Activated B cell treated with CpG ODN at 0.5 μM for 24 hours (primary cell): ENCODE results near the gene SLC6A11. TPM values are rescaled to one million over a fixed set of nuclear protein-coding genes. Genes with fewer than 3 reads are reported as not detected.

Experiments
- ATAC-seq: fragments of 200-7000 bp; cut with Tn5 transposase; one replicate; pipeline ENCODE4 v1.10.0; 2021; ENCODE audit warnings: low read depth, mild to moderate bottlenecking, moderate library complexity
- CTCF ChIA-PET: fragments of 350-600 bp; sonication (Branson Sonifier 250); formaldehyde crosslinking; loops from one replicate; lab custom pipeline; 2021; ENCODE audit warnings: antibody characterized with exemption; lab: Charles Lee
- POLR2A ChIA-PET: fragments of 350-600 bp; sonication (Branson Sonifier 250); formaldehyde crosslinking; loops from one replicate; lab custom pipeline; 2021; ENCODE audit warnings: antibody characterized with exemption; lab: Charles Lee
- DNase-seq: peaks from one replicate; pipeline ENCODE4 v3.0.0; 2022
- H3K27ac Mint-ChIP-seq: one replicate; pipeline ENCODE4 v1.8.0; 2020; ENCODE audit warnings: mixed read lengths
- H3K27me3 Mint-ChIP-seq: one replicate; pipeline ENCODE4 v1.8.0; 2021; ENCODE audit warnings: mixed read lengths
- H3K36me3 Mint-ChIP-seq: one replicate; pipeline ENCODE4 v1.8.0; 2021; ENCODE audit warnings: low read depth, mixed read lengths
- H3K4me1 Mint-ChIP-seq: one replicate; pipeline ENCODE4 v1.8.0; 2021; ENCODE audit warnings: mixed read lengths
- H3K4me3 Mint-ChIP-seq: one replicate; pipeline ENCODE4 v1.8.0; 2020; ENCODE audit warnings: mild to moderate bottlenecking, mixed read lengths
- H3K9me3 Mint-ChIP-seq: one replicate; pipeline ENCODE4 v1.8.0; 2020; ENCODE audit warnings: mixed read lengths
- CTCF ChIP-seq: fragments of 200-600 bp; IDR thresholded peaks from one replicate; pipeline ENCODE4 v1.8.0; 2022; ENCODE audit warnings: antibody characterized with exemption, mild to moderate bottlenecking
- intact Hi-C: fragments of 100-400 bp; cut with micrococcal nuclease; formaldehyde crosslinking; loops from one replicate; pipeline ENCODE4 v1.15.1; 2024
- total RNA-seq: library from RNA; stranded (reverse); gene quantifications from 2 replicates; pipeline ENCODE4 v1.2.3, GENCODE V29; 2022

Gene SLC6A11
- total RNA-seq, 1 donor from 2014 or later, result not detected

DNA sequence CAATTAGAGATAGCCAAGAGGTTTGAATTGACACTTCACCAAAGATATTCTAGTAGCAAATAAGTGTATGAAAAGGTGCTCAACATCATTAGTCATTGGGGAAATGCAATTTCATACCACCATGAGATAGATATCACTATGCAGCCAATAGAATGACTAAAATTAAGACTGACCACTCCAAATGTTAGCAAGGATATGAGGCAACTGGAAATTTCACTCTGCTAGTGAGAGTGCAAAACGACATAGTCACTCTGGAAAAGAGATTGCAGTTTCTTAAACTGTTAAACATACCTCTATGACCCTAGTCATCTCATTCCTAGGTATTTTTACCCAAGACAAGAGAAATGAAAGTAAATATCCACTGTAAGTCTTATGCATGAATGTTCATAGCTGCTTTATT lies 27.6 kb upstream of the SLC6A11 start:
- Mint-ChIP-seq H3K4me1 (no peaks in the 10 kb centered on the region), H3K36me3 (no peaks in the 10 kb centered on the region), H3K27me3 (peaks cover 23% of the 10 kb centered on the region), H3K27ac (no peak overlapping the region), H3K9me3 (no peaks in the 10 kb centered on the region), H3K4me3 (no peak overlapping the region)
- POLR2A ChIA-PET, result no interaction called here
- CTCF ChIA-PET, result no interaction called here
- no peak for DNase-seq
- no peak for TF ChIP-seq CTCF
- no peak for ATAC-seq
- intact Hi-C loops, result no loop called here

- Mint-ChIP-seq H3K27ac (no peak overlapping the region), H3K4me3 (no peak overlapping the region), H3K36me3 (no peaks in the 10 kb centered on the region), H3K9me3 (no peaks in the 10 kb centered on the region), H3K4me1 (no peaks in the 10 kb centered on the region), H3K27me3 (peaks cover 17% of the 10 kb centered on the region)
- DNase-seq, result no peak
- POLR2A ChIA-PET, result no interaction called here
- CTCF ChIA-PET, result no interaction called here
- TF ChIP-seq CTCF, result no peak
- ATAC-seq, result no peak
- intact Hi-C loops, result no loop called here
Measured at GRCh38 chr3:10790713-10791112, 25.3 kb upstream of the SLC6A11 start.

- H3K9me3 Mint-ChIP-seq, result no peaks in the 10 kb centered on the region
- ATAC-seq, result no peak
- ChIA-PET POLR2A (no interaction called here), CTCF (no interaction called here)
- H3K4me1 Mint-ChIP-seq, result no peaks in the 10 kb centered on the region
- H3K27ac Mint-ChIP-seq, result no peak overlapping the region
- H3K4me3 Mint-ChIP-seq, result no peak overlapping the region
- intact Hi-C loops, result no loop called here
- H3K27me3 Mint-ChIP-seq, result peaks cover 25% of the 10 kb centered on the region
- TF ChIP-seq CTCF, result no peak
- H3K36me3 Mint-ChIP-seq, result no peaks in the 10 kb centered on the region
- no peak for DNase-seq
Measured at GRCh38 chr3:10792208-10792607, 23.8 kb upstream of the SLC6A11 start.

GRCh38 chr3:10798600-10799367 lies 17.2 kb upstream of the SLC6A11 start:
- H3K27ac Mint-ChIP-seq, result no peak overlapping the region
- H3K4me3 Mint-ChIP-seq, result no peak overlapping the region
- peaks cover 21% of the 10 kb centered on the region for H3K27me3 Mint-ChIP-seq
- H3K36me3 Mint-ChIP-seq, result no peaks in the 10 kb centered on the region
- ChIA-PET POLR2A (no interaction called here), CTCF (no interaction called here)
- TF ChIP-seq CTCF, result no peak
- no peak for ATAC-seq
- H3K9me3 Mint-ChIP-seq, result no peaks in the 10 kb centered on the region
- intact Hi-C loops, result no loop called here
- H3K4me1 Mint-ChIP-seq, result no peaks in the 10 kb centered on the region
- no peak for DNase-seq

- H3K27ac Mint-ChIP-seq, result no peak overlapping the region
- ChIA-PET POLR2A (no interaction called here), CTCF (no interaction called here)
- H3K36me3 Mint-ChIP-seq, result no peaks in the 10 kb centered on the region
- no peak for TF ChIP-seq CTCF
- H3K4me3 Mint-ChIP-seq, result no peak overlapping the region
- DNase-seq (no peak), ATAC-seq (no peak)
- H3K9me3 Mint-ChIP-seq, result no peaks in the 10 kb centered on the region
- peaks cover 12% of the 10 kb centered on the region for H3K27me3 Mint-ChIP-seq
- intact Hi-C loops, result no loop called here
- H3K4me1 Mint-ChIP-seq, result no peaks in the 10 kb centered on the region
Measured at GRCh38 chr3:10804183-10804648, 11.8 kb upstream of the SLC6A11 start.
